ENCODE results near the gene GPS1. TPM values are rescaled to one million over a fixed set of nuclear protein-coding genes. Genes with fewer than 3 reads are reported as not detected.

GPS1 gene
- total and polyA plus RNA-seq, 8 donors, result 69.2 to 101 (median 78.8) TPM

- peaks cover 0 to 15% of the 10 kb centered on the region in 2 donors for H3K36me3 ChIP-seq
- ATAC-seq (peak; percentile 95), DNase-seq (peak; percentile 98 to 100 (median 99))
- no peak for TF ChIP-seq CTCF (IDR thresholded peaks at IDR 0.05)
- H3K27me3 ChIP-seq, result no peaks in the 10 kb centered on the region
- peak within 1 kb of the TSS; percentile 98 to 99 for H3K4me3 ChIP-seq
- H3K27ac ChIP-seq, result peak within 1 kb of the TSS; percentile 19 to 80
- H3K4me1 ChIP-seq, result peaks cover 25 to 39% of the 10 kb centered on the region in 2 donors
- intact Hi-C loops (cut with DNase I), result no loop called here
- no peaks in the 10 kb centered on the region for H3K9me3 ChIP-seq
Observed at GRCh38 chr17:82022981-82023446, 28.7 kb upstream of the GPS1 start, which contains the start of gene LRRC45. Gene LRRC45 (plus strand): TSS chr17:82023305. CDS start chr17:82023644, 339 bp downstream.

- intact Hi-C loops (cut with DNase I), result no loop called here
- H3K27me3 ChIP-seq, result no peaks in the 10 kb centered on the region
- peaks cover 0 to 15% of the 10 kb centered on the region in 2 donors for H3K36me3 ChIP-seq
- ATAC-seq (peak; percentile 1), DNase-seq (no peak)
- TF ChIP-seq CTCF (IDR thresholded peaks at IDR 0.05), result no peak
- H3K4me3 ChIP-seq, result peak overlapping the region; percentile 98 to 99
- peak overlapping the region in 1 of 2 donors; percentile 65 for H3K27ac ChIP-seq
- H3K9me3 ChIP-seq, result no peaks in the 10 kb centered on the region
- H3K4me1 ChIP-seq, result peaks cover 25 to 39% of the 10 kb centered on the region in 2 donors
Observed at GRCh38 chr17:82023447-82024241, 28.1 kb upstream of the GPS1 start.

- Histone ChIP-seq H3K9me3 (no peaks in the 10 kb centered on the region), H3K4me3 (no peak overlapping the region), H3K27me3 (no peaks in the 10 kb centered on the region), H3K4me1 (peaks cover 25 to 39% of the 10 kb centered on the region in 2 donors), H3K36me3 (peaks cover 0 to 13% of the 10 kb centered on the region in 2 donors), H3K27ac (no peak overlapping the region)
- TF ChIP-seq CTCF (IDR thresholded peaks at IDR 0.05), result no peak
- no peak for DNase-seq
- ATAC-seq, result no peak
- intact Hi-C loops (cut with DNase I), result no loop called here
Observed at GRCh38 chr17:82024859-82025258, 26.8 kb upstream of the GPS1 start.

- Histone ChIP-seq H3K36me3 (peaks cover 0 to 13% of the 10 kb centered on the region in 2 donors), H3K27me3 (no peaks in the 10 kb centered on the region), H3K9me3 (no peaks in the 10 kb centered on the region), H3K4me3 (no peak overlapping the region), H3K27ac (no peak overlapping the region), H3K4me1 (peaks cover 30 to 41% of the 10 kb centered on the region in 2 donors)
- no peak for TF ChIP-seq CTCF (IDR thresholded peaks at IDR 0.05)
- DNase-seq (no peak), ATAC-seq (no peak)
- intact Hi-C loops (cut with DNase I), result no loop called here
Observed at GRCh38 chr17:82025401-82026107, 26.1 kb upstream of the GPS1 start.

- Histone ChIP-seq H3K36me3 (peaks cover 0 to 13% of the 10 kb centered on the region in 2 donors), H3K9me3 (no peaks in the 10 kb centered on the region), H3K27me3 (peaks cover 0 to 12% of the 10 kb centered on the region in 2 donors), H3K4me3 (no peak overlapping the region), H3K27ac (no peak overlapping the region), H3K4me1 (peaks cover 14 to 43% of the 10 kb centered on the region in 2 donors)
- intact Hi-C loops (cut with DNase I), result no loop called here
- ATAC-seq (no peak), DNase-seq (no peak)
- no peak for TF ChIP-seq CTCF (IDR thresholded peaks at IDR 0.05)
Observed at GRCh38 chr17:82028246-82028645, 23.5 kb upstream of the GPS1 start.

Measured in left lung (tissue), 10 donors.